ENCODE measurements around the gene HSD17B14.
"Not testable (repeated sequence)": the region's sequence is repeated elsewhere in the genome, so short reads cannot be mapped to it uniquely, and the experiment has no call there.

The HSD17B14 gene

DNA sequence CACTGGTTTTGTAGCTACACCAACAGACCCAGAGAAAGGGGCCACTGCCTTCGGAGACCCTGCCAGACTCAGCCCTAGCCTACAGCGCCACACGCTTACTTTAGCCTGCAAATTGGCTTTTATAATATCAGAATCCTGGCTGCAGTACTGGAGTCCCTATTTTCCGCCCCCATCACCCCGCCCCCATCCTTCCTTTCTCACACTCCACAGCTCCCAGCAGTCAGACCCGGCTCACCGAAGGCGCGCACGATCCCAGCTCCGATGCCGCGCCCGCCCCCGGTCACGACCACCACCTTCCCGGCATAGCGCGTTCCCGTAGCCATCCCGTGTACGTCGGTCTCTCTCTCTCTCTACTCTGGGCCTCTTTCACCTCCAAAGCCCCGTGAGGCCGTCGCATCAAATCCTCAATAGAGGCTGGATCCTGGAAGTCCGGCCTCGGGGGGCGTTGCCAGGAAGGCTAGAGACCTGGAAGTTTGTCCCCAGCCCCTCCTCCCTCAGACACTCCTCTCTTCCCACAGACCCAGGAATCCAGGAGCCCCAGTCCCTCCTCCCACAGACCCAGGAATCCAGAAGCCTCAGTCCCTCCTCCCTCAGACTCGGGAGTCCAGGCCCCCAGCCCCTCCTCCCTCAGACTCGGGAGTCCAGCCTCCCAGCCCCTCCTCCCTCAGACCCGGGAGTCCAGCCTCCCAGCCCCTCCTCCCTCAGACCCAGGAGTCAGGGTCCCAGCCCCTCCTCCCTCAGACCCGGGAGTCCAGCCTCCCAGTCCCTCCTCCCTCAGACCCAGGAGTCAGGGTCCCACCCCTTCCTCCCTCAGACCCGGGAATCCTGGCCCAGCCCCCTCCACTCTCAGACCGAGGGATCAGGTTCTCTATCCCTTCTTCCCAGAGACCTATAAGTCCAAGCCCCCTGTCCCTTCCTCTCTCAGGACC lies at the start of gene HSD17B14:
Gene HSD17B14 (minus strand): TSS at position 403 of the 929 bp plus-strand sequence. CDS start 80 bp downstream, at position 323.
- no peaks in the 10 kb centered on the region for H3K9me3 ChIP-seq (ENCODE audit: control insufficient read depth, low read length)
- no peak within 1 kb of the TSS for H3K4me3 ChIP-seq (ENCODE audit: low read length)
- H3K4me1 ChIP-seq (ENCODE audit: control insufficient read depth, insufficient read depth, low read length) = peaks cover 18% of the 10 kb centered on the region
- peak within 1 kb of the TSS; percentile 54 for H3K9ac ChIP-seq (ENCODE audit: low read length)
- H3K36me3 ChIP-seq (ENCODE audit: control insufficient read depth, insufficient read depth, low read length) = no peaks in the 10 kb centered on the region
- H3K27me3 ChIP-seq (ENCODE audit: control insufficient read depth, insufficient read depth, low read length) = peaks cover 10% of the 10 kb centered on the region

DNA sequence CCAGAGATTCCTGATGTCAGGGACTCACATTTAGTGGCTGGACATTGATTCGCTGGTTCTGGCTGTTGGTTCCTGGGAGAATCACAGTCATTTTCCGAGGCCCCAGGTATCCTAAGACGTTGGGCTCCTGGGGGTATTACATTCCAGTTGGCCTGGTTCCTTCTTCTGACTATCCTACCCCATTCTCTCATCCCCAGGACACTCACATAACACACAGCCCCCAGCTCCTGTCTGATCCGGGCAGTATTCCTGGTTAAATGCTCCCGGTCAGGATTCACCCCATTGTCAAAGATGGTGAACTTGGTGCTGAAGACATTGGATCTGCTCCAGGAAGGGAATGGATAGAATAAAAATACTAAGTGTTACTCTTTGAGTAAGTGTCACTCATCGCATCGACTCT lies 47.4 kb upstream of the HSD17B14 start:
- no peak overlapping the region for H3K4me3 ChIP-seq (ENCODE audit: low read length)
- H3K4me1 ChIP-seq (ENCODE audit: control insufficient read depth, insufficient read depth, low read length) = peaks cover 15% of the 10 kb centered on the region
- H3K9me3 ChIP-seq (ENCODE audit: control insufficient read depth, low read length) = no peaks in the 10 kb centered on the region
- H3K9ac ChIP-seq (ENCODE audit: low read length) = no peak overlapping the region
- H3K27me3 ChIP-seq (ENCODE audit: control insufficient read depth, insufficient read depth, low read length) = no peaks in the 10 kb centered on the region
- no peaks in the 10 kb centered on the region for H3K36me3 ChIP-seq (ENCODE audit: control insufficient read depth, insufficient read depth, low read length)

DNA sequence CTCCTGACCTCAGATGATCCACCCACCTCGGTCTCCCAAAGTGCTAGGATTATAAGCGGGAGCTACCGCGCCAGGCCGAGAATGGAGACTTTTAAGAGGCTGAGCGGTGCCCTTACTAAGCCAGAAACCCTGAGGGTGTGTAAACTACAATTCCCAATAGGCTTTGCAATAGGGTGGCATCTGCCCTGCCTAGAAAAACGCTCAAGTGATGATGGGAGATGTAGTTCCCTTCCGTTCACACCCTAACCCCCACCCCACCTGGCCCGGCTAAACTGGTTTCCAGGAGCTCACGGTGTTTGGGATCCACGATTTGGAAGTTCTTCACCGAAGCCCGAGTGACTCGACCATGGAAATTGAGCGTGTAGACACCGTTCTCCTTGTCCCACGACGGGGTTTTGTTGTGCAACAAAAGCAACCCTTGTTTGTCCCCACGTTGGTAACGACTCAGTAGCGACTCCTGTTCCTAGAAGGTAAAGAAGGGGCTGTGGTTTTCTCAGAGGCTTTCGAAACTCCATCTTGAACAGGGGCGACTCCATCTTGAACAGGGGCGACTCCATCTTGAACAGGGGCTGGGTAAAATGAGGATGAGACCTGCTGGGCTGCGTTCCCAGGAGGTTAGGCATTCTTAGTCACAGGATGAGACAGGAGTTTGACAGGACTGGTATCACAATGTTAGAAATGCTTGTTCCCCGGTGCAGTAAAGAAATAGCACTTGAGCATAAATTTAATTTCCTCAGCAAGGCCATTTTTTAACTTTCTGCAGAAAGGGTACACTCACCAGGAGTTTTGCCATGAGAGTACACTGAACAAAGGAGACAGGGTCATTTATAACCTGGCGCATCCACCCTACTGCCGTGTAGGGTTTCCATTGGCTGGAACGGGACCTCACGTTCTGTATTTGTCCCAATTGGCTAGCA lies 45.7 kb upstream of the HSD17B14 start:
- H3K27me3 ChIP-seq (ENCODE audit: control insufficient read depth, insufficient read depth, low read length) = no peaks in the 10 kb centered on the region
- no peak overlapping the region for H3K9ac ChIP-seq (ENCODE audit: low read length)
- H3K4me1 ChIP-seq (ENCODE audit: control insufficient read depth, insufficient read depth, low read length) = peaks cover 24% of the 10 kb centered on the region

DNA sequence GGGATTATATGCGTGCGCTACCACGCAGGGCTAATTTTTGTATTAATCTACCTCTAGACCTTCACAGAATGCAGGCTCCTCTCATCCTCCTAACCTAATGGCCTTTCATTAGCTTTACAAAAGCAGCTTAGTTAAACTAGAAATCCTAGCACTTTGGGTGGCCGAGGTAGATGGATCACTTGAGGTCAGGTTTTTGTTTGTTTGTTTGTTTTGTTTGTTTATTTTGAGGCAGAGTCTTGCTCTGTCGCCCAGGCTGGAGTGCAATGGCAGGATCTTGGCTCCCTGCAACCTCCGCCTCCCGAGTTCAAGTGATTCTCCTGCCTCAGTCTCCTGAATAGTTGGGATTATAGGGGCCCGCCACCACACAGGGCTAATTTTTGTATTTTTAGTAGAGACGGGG lies 43.4 kb upstream of the HSD17B14 start:
- not testable (repeated sequence) for H3K9me3 ChIP-seq (ENCODE audit: control insufficient read depth, low read length); H3K4me3 ChIP-seq (ENCODE audit: low read length); H3K27me3 ChIP-seq (ENCODE audit: control insufficient read depth, insufficient read depth, low read length); H3K9ac ChIP-seq (ENCODE audit: low read length); H3K36me3 ChIP-seq (ENCODE audit: control insufficient read depth, insufficient read depth, low read length)
- peaks cover 43% of the 10 kb centered on the region for H3K4me1 ChIP-seq (ENCODE audit: control insufficient read depth, insufficient read depth, low read length)

More for the DNA sequence above, 45.7 kb upstream of the HSD17B14 start:
- Histone ChIP-seq H3K4me3 (ENCODE audit: low read length) (no peak overlapping the region), H3K9me3 (ENCODE audit: control insufficient read depth, low read length) (no peaks in the 10 kb centered on the region), H3K36me3 (ENCODE audit: control insufficient read depth, insufficient read depth, low read length) (no peaks in the 10 kb centered on the region)

DNA sequence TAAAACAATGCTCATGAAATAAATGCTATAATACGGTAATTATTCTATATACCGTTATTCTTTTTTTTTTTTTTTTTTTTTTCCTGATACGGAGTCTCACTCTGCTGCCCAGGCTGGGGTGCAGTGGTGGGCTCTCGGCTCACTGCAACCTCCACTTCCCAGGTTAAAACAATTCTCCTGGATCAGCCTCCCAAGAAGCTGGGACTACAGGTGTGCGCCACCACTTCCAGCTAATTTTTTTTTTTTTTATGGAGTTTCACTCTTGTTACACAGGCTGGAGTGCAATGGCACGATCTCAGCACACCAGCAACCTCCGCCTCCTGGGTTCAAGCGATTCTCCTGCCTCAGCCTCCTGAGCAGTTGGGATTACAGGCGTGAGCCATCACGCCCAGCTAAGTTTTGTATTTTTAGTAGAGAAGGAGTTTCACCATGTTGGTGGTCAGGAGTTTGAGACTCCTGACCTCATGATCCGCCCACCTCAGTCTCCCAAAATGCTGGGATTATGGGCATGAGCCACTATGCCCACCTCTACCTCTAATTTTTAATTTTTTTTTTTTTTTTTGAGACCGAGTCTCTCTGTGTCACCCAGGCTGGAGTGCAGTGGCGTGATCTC lies 42.8 kb upstream of the HSD17B14 start:
- Histone ChIP-seq H3K36me3 (ENCODE audit: control insufficient read depth, insufficient read depth, low read length) (peaks cover 10% of the 10 kb centered on the region), H3K4me3 (ENCODE audit: low read length) (no peak overlapping the region), H3K9ac (ENCODE audit: low read length) (no peak overlapping the region), H3K4me1 (ENCODE audit: control insufficient read depth, insufficient read depth, low read length) (peaks cover 48% of the 10 kb centered on the region), H3K27me3 (ENCODE audit: control insufficient read depth, insufficient read depth, low read length) (no peaks in the 10 kb centered on the region), H3K9me3 (ENCODE audit: control insufficient read depth, low read length) (no peaks in the 10 kb centered on the region)

DNA sequence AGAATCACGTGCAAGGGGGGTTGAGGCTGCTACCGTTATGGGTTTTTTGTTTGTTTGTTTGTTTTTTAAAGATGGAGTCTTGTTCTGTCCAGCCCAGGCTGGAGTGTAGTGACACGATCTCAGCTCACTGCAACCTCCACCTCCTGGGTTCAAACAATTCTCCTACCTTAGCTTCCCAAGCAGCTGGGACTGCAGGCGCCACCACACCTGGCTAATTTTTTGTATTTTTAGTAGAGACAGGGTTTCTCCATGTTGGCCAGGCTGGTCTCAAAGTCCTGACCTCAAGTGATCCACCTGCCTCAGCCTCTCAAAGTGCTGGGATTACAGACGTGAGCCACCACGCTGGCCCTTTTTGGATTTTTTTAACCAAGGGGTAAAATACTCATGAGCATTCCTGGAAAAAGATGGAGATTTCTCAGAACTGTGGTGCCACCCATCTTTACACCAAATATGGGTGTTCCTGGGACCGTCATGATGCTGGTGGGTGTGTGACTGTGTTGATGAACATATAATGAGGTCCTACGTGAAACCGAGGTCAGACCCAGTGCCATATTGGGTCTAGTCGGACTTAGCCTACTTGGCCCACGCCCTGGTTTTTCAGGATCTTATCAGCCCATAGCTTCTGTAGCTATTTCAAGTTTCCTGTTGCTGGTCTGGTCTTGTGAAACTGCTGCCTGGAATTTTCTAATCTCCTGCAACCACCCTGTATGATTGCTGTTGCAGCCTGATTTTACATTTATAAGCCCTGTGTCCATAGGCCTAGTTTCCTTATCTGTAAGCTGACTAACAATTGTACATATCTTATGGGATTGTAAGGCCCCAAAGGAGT lies 42.1 kb upstream of the HSD17B14 start:
- Histone ChIP-seq H3K36me3 (ENCODE audit: control insufficient read depth, insufficient read depth, low read length) (peaks cover 18% of the 10 kb centered on the region), H3K4me1 (ENCODE audit: control insufficient read depth, insufficient read depth, low read length) (peaks cover 55% of the 10 kb centered on the region), H3K9me3 (ENCODE audit: control insufficient read depth, low read length) (no peaks in the 10 kb centered on the region), H3K4me3 (ENCODE audit: low read length) (no peak overlapping the region), H3K27me3 (ENCODE audit: control insufficient read depth, insufficient read depth, low read length) (no peaks in the 10 kb centered on the region), H3K9ac (ENCODE audit: low read length) (no peak overlapping the region)

DNA sequence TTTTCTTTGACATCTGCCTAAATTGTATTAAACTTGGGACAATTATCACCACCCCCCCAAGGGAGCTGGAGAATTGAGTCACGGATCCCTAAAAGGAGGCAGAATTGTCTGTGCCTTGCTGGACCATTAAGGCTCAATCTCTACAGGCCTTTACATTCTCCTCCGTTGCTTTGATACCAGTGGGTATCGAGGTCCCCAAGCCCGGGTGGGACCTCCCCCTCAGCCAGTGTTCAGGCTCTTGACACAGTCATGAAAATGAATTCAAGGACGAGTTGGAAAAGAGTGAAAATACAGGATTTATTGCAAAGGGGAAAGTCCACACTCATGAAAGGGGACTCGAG lies 41.5 kb upstream of the HSD17B14 start:
- Histone ChIP-seq H3K27me3 (ENCODE audit: control insufficient read depth, insufficient read depth, low read length) (no peaks in the 10 kb centered on the region), H3K4me1 (ENCODE audit: control insufficient read depth, insufficient read depth, low read length) (peaks cover 60% of the 10 kb centered on the region), H3K36me3 (ENCODE audit: control insufficient read depth, insufficient read depth, low read length) (peaks cover 20% of the 10 kb centered on the region), H3K9me3 (ENCODE audit: control insufficient read depth, low read length) (no peaks in the 10 kb centered on the region), H3K4me3 (ENCODE audit: low read length) (no peak overlapping the region), H3K9ac (ENCODE audit: low read length) (no peak overlapping the region)

DNA sequence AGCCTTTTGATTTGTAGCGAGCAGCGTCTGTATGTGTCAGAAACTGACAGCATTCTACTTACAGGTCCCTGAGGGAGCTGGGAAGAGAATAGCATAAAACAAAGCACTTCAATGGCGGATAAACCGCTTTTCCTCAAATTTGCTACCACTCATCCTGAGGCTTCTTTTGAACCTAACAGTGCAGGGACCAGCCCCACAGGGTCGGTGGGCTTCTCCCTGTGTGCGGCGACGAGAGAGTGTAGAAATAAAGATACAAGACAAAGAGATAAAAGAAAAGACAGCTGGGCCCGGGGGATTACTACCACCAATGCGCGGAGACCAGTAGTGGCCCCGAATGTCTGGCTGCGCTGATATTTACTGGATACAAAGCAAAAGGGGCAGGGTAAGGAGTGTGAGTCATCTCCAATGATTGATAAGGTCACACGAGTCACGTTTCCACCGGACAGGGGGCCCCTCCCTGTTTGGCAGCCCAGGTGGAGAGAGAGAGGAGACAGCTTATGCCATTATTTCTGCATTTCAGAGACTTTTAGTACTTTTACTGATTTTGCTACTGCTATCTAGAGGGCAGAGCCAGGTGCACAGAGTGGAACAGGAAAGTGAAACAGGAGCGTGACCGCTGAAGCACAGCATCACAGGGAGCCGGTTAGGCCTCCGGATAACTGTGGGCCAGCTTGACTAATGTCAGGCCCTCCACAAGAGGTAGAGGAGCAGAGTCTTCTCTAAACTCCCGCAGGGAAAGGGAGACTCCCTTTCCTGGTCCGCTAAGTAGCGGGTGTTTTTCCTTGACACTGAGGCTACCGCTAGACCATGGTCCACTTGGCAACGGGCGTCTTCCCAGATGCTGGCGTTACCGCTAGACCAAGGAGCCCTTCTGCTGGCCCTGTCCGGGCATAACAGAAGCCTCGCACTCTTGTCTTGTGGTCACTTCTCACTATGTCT lies 40.0 kb upstream of the HSD17B14 start:
- Histone ChIP-seq H3K36me3 (ENCODE audit: control insufficient read depth, insufficient read depth, low read length) (peaks cover 20% of the 10 kb centered on the region), H3K9ac (ENCODE audit: low read length) (peak overlapping the region; percentile 100), H3K4me1 (ENCODE audit: control insufficient read depth, insufficient read depth, low read length) (peaks cover 64% of the 10 kb centered on the region)
- H3K4me3 ChIP-seq (ENCODE audit: low read length); H3K9me3 ChIP-seq (ENCODE audit: control insufficient read depth, low read length); H3K27me3 ChIP-seq (ENCODE audit: control insufficient read depth, insufficient read depth, low read length): not testable (repeated sequence)

DNA sequence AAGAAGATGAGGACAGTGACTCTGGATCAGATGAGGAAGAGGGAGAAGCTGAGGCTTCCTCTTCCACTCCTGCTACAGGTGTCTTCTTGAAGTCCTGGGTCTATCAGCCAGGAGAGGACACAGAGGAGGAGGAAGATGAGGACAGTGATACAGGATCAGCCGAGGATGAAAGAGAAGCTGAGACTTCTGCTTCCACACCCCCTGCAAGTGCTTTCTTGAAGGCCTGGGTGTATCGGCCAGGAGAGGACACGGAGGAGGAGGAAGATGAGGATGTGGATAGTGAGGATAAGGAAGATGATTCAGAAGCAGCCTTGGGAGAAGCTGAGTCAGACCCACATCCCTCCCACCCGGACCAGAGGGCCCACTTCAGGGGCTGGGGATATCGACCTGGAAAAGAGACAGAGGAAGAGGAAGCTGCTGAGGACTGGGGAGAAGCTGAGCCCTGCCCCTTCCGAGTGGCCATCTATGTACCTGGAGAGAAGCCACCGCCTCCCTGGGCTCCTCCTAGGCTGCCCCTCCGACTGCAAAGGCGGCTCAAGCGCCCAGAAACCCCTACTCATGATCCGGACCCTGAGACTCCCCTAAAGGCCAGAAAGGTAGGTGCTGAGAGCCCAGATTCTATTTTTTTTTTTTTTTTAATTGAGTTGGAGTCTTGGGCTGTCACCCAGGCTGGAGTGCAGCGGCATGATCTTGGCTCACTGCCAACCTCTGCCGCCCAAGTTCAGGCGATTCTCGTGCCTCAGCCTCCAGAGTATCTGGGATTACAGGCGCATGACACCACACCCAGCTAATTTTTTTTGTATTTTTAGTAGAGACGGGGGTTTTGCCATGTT lies 38.2 kb upstream of the HSD17B14 start:
- H3K4me1 ChIP-seq (ENCODE audit: control insufficient read depth, insufficient read depth, low read length) = peaks cover 56% of the 10 kb centered on the region

More for the DNA sequence above, 38.2 kb upstream of the HSD17B14 start:
- Histone ChIP-seq H3K9ac (ENCODE audit: low read length) (peak overlapping the region; percentile 100), H3K36me3 (ENCODE audit: control insufficient read depth, insufficient read depth, low read length) (peaks cover 20% of the 10 kb centered on the region), H3K4me3 (ENCODE audit: low read length) (peak overlapping the region; percentile 98), H3K9me3 (ENCODE audit: control insufficient read depth, low read length) (no peaks in the 10 kb centered on the region), H3K27me3 (ENCODE audit: control insufficient read depth, insufficient read depth, low read length) (no peaks in the 10 kb centered on the region)

Data from mucosa of stomach (tissue), 1 donor.